SKM-1 (cell line): ENCODE data around the gene NTRK2.

Experiments
- DNase-seq: peaks from one replicate; lab custom pipeline; 2025; ENCODE audit not compliant: unreplicated experiment; lab: John Stamatoyannopoulos, UW

NTRK2 gene

DNA sequence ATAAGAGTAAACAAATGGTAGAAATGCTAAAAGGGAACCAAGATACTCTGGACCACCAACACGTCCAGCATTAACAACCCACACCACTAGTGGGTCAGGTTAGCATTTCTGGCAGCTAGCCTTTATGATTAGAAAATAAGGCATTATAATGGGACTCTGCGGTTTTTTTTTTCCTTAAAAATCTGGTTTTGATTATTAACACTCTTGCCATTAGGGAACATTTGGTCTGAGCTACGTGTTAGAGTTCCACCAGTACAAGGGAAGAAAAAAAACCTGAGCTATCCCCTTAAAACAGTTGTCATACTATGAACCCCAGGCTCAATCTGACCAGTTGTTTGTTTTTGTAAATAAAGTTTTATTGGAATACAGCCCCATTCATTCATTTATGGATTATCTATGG lies 110.4 kb downstream of the NTRK2 start:
- DNase-seq, result no peak

DNA sequence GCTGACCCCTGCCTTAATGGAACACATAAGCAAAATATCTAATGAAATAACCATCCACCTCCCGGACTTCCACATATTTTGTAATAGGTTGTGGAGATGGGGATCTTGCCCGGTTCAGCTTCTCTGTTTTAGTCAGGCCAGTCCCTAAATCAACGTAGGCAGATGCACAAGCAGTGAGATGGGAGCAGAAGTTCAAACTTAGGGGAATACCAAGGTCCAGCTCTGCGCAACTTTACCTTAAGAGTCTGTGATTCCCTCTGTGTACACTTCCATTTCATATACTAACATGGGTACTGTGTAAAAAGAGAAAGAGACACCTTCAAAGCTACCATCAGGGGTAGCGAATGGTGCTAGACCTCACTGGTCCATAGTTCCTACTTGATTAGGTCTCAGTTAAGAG lies 110.9 kb downstream of the NTRK2 start:
- no peak for DNase-seq

DNA sequence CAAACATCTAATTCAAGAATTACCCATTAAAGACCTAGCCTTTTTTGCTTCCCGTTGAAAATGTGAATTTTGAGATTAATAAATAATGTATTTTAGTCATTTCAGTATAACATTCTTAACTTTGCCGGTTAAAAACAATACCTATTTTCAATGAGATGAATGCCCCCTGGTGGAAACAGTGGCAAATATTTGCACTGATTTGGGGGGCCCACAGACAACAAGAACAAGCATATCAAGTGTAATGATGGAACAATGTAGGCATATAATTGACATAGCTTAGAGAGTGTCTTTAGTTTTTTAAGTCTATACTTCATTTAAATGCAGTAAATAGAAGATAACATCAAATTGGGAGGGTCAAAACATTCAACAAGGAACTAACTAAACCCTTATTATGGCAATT lies 111.9 kb downstream of the NTRK2 start:
- no peak for DNase-seq

DNA sequence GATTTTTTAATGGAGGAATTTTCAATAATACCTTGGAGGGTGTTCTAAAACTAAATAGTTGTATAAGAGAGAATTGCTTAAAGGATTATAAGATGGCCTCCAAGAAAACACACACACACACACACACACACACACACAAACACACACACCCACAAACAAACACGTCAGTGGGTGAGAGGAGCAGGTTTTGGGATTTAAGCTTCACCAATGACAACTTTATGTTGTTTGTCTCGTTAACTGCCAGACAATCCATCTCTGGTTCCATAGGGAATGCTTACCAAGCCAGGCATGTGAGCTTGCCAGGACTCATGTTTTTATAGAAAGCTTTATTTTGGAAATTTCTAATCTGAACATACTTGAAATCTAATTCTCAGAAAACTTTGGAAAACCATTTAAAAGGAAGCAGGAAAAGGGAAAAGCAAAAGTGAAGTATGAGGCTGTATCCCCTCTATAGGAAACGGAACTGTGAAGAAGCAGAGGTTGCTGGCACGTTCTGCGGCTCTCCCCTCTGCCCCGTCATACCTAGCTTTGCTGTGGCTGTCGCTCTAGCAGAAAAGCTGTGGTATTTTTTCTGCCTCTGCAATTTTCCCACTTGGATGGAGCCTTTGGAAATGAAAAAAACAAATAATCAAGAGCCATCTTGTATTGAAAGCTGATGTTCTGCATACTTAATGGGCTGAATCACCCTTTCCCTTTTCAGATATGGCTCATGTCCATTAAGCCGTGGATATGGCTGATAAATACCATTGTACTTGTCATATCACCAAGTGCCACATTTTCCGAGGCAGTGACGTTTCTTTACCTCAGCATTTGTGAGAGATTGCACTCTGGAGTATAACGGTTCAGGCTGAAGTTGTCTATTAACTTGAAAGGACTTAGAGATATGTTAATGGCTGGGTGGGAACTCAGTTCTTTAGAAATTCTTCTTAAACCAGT lies 112.7 kb downstream of the NTRK2 start:
- no peak for DNase-seq

DNA sequence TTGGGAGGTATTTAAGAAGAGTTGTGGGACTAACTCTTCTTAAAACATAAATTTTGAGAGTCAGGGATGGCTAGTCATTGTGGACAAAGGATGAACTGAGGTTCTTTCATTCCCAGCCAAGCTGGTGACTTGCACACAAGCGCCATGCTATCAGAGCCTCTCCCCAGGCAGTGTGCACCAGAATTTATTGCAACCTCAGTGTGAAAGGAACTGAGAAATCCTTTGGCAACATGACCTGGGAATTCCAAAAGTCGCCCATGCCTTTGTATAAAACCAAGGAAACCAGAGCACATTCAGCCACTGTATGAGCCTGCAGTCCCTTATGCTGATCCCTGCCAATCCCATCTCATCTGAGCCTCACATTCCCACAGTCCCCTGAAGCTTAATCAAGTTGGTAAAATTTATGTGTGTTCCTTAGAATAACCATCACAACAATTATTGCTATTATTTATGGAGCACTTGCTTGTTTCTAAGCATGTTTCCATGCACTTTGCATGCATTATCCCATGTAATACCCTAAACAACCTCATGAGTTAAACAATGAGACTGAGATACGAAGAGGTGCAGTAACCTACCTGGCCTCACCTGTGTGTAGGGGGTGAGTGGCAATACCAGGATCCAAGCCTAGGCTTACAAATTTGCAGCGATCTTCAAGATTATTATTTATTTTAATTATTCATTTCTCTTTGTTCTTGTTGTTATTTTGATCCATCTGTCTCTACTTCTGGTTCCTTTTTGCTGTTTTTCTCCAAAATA lies 116.4 kb downstream of the NTRK2 start:
- DNase-seq, result no peak

DNA sequence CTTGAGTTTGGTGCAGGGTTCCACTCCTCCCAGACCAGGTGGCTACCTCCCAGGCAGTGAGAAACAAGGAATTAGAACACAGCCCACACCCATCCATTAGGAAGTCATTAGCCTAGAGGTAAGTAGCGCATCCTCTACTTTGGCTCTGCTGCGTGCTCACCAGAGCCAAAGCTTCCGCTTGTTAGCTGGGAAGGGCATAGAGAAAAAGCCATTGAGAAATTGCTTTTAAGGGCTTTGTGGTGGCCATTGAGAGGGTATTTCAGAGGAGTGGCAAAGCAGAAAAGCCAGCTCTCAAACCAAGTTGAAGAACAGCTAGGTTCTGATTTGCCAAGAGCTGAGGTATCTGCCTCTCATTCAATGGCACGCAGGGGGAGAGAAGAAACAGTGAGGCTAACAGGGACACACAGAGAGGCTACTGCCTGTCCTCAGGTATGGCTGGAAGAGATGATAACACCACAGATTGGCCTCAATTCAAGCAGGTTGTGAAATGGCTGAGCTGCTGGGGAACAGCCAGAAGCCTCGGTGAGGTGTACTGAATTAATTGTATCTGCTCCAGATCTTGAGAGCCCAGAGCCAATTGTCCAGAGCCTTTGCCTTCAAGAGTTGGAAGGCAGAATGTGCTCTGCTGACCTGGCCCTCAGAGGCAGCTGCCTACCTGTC lies 119.4 kb downstream of the NTRK2 start:
- DNase-seq, result no peak

DNA sequence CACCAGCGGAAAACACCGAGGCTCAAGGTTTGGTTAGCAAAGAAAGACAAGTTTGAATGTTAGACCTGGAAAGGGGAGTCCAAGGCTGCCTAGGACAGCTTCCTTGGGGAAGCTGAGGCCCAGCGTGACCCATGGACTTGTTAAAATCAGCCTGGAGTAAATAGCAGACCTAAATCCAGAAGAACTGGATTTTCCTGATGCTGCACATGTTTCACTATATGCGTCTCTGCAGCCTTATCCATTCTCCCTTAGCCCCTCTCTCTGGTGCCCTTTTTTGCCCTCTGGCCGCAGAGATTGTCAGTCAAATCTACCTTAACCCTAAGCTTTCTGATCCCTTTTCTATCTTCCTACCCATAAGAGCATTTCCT lies 119.9 kb downstream of the NTRK2 start:
- no peak for DNase-seq

DNA sequence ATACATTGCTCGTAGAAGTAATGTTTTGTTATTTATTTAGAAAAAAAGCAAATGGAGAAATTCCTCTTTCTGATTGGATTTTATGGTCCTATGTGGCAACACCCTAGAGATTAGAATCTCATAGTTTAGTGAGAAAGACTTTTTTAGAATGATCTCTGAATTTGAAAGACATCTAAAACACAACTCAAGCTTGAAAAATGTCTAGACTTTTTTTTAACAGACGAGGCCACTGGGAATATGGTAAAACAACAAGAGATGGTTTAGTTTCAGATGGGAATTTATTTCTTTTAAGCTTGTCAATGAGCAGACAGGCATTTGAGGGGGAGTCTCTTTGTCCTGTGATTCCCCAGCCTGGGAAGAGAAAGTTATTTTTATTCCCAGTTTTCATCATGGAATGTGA lies 122.1 kb downstream of the NTRK2 start:
- no peak for DNase-seq

DNA sequence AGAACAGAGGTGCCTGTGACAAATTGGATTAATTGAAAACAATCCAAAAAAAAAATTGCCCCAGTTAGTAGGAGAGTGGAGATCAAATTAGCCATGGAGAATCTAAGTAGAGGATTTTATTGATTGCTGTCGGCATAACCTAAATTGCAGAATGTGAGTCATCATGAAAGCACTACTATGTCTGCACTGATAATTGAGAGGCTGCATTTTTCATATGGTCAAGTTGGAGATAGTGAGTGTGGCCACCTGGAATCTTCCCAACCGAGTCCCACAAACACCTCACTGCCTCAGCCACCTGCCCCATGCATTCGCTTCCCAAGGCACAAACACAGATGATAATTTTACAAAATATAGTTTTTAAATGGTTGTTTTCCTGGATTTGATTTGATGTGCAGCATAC lies 123.7 kb downstream of the NTRK2 start:
- no peak for DNase-seq

DNA sequence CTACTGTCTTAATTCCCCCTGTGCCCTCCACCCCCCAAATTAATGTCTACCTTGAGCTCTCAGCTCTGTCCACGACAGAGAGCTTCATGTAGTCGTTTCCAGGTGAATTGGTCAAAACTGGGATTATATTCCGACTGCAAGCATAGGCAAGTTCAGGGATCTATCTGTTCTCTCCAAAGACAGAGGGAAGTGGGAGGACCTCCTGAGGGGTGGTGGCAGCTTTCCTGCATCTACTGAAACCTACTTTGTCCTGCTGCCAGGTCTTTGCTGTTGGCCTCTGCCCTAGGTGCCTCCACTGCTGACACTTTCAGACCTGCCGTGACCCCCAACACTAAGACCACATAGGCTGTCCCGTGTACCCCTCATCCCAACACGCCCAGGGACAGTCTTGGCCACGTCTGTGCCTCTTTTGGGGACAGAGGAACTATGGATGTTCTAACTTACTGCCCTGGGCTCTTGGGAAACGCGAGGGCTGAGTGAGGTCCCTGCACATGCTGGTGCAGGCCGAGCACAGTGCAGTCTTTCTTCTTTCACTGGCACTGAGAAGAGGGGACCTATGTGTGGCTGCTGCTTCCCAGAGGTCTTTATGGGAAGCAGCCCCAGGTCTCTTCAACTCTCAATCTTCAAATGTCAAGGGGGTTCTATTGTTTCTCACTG lies 125.6 kb downstream of the NTRK2 start:
- DNase-seq, result no peak

DNA sequence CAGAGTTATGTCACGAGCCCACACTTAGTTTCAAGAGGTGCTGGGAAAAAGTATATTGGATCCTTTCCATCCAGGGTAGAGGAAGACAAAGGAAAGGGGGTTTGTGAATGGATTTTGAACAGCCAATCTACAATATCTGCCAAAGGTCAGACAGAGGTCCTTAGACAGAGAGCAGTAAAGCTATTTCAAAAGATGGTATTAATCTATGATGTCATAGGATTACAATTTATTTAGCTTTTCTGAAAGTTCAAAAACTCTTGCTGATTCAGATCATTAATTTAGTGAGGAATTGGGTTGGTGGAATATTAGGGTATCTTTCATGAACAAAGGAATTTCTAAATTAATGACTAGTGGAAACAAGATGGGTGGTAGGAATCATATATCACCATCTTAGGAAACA lies 126.9 kb downstream of the NTRK2 start:
- DNase-seq, result no peak

DNA sequence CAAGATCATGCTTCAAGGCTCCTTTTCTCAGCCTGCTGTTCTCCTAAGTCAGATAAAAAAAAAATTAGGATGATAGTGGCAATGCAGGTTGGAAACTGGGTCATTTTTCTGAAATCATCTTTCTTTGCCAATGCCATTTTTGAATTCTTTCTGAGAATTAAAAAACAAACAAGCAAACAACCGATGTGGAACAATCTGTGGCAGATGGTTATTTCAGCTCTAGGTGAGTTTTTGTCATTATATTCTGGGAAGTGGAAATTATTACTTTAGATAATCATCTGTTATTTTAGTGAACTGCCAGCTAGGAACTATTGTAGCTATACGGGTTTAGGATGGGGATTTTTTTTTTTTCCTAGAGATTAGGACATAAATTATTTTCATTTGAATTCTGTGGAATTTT lies 129.7 kb downstream of the NTRK2 start:
- no peak for DNase-seq

DNA sequence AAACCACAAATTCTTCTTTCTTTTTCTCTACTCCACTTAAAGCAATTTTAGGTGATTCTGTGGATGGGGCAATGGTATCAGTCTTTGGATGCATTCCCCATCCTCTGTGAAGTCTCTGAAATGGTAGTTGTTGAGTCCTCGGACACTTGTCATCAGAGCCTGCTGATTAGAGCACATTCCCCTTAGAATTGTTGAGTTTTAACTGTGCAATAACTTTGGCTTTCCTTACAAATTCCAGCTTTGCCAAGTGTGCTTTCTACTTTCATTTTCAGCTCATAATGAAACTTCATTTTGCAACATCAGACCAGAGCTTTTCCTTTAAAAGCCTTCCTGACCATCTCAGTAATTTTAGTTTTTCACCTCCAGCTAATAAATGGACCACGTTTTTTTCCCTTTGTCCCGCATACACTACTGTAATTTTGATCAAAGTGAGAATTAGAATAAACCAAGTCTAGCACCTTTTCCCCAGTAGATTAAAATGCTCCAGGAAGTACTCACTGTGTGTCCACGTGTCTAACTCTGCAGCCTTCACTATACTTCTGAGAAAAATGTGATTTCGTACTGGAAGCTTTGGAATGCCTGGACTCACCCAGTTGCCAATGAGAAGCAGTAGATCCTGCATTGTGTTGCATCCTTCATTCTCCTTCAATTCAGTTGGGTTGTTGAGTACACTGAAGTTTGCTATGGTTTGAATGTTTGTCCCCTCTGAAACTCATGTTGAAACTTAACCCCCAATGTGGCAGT lies 135.6 kb downstream of the NTRK2 start:
- DNase-seq, result no peak

DNA sequence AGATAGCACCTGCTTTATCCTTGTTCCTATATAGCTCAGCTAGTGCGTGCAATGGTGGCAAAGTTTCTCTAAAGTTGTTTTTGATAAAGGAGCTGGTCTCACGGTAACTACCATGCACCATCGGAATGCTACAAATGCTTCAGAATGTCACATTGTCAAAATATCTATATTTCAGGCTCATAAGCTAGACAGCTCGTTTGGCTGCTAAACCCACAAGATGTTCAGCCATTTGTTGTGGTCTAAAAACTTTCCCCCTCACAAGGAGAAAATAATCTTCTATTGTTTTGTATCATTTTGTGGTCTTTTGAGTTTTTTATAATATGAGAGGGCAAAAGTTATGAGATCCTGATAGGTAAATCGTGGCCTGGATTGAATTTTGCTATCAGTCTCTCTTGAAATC lies 137.9 kb downstream of the NTRK2 start:
- no peak for DNase-seq

DNA sequence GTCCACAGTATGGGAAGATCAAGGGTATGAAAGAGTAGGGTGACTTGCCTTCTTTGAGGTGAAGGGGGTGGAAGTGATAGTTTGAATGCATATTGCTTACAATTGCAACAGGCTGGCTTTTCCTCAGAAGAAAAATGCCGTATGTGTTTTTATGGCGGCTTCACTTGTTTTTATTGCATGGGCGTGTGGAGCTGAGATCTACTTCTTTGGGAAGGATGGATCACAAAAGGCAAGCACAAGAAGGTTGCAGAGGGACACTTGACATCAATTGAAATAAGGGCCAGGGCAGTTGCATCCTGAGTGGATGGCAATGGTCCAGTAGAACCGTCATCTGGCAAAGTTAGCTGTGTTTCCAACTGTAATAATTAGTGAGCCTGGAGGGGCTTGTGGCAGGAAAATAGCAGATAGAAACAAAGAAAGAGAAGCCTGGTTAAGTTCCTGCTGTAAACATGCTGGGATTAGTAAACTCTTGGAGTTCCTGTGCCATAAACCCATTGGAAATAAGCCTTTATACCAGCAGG lies 138.4 kb downstream of the NTRK2 start:
- no peak for DNase-seq

DNA sequence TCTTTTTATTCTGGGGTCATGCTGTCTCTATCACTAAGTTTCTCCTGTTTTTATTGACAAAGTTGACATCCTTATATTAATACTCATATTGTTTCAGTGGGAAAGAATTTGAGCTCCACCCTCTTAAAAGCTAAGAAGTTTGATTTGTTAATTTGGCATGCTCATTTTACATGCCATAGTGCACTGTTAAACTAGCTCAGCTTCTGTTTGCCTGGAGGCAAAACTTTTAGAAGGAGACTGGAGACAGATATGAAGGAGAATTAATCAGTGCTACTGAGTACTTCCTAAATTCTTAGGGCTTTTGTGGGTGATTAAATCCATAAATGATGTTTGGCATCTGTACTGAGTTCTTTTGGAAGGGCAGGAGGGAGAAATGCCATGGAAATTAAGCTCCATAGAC lies 138.9 kb downstream of the NTRK2 start:
- DNase-seq, result no peak

DNA sequence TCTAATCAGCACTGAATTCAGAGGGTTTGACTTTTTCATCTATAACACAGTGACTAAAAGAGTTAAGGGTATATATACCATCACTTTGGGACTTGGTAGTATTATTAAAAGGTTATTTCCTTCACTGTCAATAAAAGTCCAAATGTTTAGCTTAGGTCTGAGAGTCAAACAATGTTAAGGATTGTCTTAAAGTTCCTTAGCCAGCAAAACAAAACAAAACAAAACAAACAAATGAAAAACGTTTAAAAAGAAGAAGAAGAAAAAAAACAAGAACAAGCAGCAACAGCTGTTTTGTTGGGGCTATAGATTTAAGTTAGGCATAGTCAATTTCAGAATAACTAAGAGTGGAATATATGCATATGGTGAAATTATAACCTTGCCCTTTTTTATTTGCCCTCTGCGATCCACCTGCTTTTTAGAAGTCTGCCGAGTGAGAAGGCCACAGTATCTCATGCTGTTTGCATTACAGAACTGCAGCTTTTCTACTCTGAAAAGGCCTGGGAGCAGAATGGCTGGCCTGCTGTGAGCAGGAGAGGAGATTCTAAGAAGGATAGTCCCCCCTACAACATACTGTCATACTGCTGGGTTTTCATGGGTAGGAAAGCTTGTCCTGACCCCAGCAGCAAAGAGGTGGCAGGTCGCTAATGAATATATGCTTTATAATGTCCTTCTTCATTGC lies 141.7 kb downstream of the NTRK2 start:
- no peak for DNase-seq

DNA sequence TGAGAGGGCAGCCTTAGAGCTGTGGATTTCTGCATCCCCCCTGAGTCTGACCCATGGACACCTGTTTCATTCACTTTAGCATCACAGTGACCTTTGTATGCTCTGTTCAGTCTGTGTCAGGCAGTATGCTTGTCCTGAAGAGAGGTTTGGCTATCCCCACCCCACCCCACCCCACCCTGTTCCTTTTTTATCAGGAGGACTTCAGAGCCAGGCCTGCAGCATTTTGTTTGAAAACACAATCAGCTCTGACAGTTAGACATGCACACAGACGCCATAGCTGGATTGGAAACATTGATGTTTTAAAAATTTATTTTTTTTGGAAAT lies 142.2 kb downstream of the NTRK2 start:
- no peak for DNase-seq

DNA sequence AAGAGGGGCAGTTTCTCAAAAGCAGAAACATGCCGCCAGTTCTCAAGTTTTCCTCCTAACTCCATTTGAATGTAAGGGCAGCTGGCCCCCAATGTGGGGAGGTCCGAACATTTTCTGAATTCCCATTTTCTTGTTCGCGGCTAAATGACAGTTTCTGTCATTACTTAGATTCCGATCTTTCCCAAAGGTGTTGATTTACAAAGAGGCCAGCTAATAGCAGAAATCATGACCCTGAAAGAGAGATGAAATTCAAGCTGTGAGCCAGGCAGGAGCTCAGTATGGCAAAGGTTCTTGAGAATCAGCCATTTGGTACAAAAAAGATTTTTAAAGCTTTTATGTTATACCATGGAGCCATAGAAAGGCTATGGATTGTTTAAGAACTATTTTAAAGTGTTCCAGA lies 142.8 kb downstream of the NTRK2 start:
- no peak for DNase-seq

DNA sequence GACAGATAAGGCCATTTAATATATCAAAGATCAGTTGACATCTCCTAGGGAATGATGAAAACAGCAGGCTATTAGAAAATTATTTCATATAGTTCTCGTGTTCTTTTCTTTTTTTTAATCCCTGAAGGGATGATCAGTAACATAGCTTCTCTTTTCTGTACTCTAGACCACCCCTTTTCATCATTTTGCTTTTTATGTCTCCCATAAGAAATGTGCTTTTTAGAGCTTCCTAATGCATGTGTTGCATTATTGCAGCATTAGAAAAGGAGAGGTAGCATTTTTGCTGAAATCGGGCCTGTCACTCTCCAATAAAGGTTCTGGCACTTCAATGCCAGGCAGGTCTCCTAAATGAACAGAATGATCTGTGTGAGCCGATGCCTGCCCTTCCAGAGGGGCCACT lies 143.3 kb downstream of the NTRK2 start:
- no peak for DNase-seq
